ENCODE results near the gene NRAS.
A peak's percentile ranks its signal among the peaks of the same experiment; 100 is the strongest.

Gene NRAS

GRCh38 chr1:114671011-114671938 lies 45.3 kb downstream of the NRAS start:
- peak overlapping the region; percentile 83 for H3K4me3 Mint-ChIP-seq

GRCh38 chr1:114670083-114671010 lies 46.2 kb downstream of the NRAS start:
- Mint-ChIP-seq H3K4me3 (peak overlapping the region; percentile 83), H3K9me3 (no peaks in the 10 kb centered on the region), H3K27ac (peak overlapping the region; percentile 18), H3K4me1 (no peaks in the 10 kb centered on the region), H3K36me3 (no peaks in the 10 kb centered on the region)
- peak; percentile 98 for ATAC-seq
- peak; percentile 74 to 90 for DNase-seq (ENCODE audit: low spot score in 2 of 2)

More at GRCh38 chr1:114671011-114671938, 45.3 kb downstream of the NRAS start:
- H3K9me3 Mint-ChIP-seq = no peaks in the 10 kb centered on the region
- no peaks in the 10 kb centered on the region for H3K4me1 Mint-ChIP-seq
- ATAC-seq (no peak), DNase-seq (ENCODE audit: low spot score in 2 of 2) (no peak)
- no peaks in the 10 kb centered on the region for H3K36me3 Mint-ChIP-seq
- H3K27ac Mint-ChIP-seq = no peak overlapping the region

GRCh38 chr1:114669562-114670082 lies 46.9 kb downstream of the NRAS start, which contains the start of gene DENND2C:
TSS of gene DENND2C (minus strand) at chr1:114670049. CDS start at chr1:114625984, 44,065 bp downstream.
- Mint-ChIP-seq H3K27ac (peak within 1 kb of the TSS; percentile 18), H3K4me3 (peak within 1 kb of the TSS; percentile 83), H3K9me3 (no peaks in the 10 kb centered on the region), H3K36me3 (no peaks in the 10 kb centered on the region), H3K4me1 (no peaks in the 10 kb centered on the region)
- ATAC-seq = peak; percentile 84
- no peak for DNase-seq (ENCODE audit: low spot score in 2 of 2)

- ATAC-seq = no peak
- no peak for DNase-seq (ENCODE audit: low spot score in 2 of 2)
Measured at GRCh38 chr1:114668784-114669561, 47.6 kb downstream of the NRAS start.

GRCh38 chr1:114668373-114668772 lies 48.2 kb downstream of the NRAS start:
- no peak for ATAC-seq
- Mint-ChIP-seq H3K4me3 (no peak overlapping the region), H3K27ac (no peak overlapping the region), H3K9me3 (no peaks in the 10 kb centered on the region), H3K36me3 (no peaks in the 10 kb centered on the region), H3K4me1 (no peaks in the 10 kb centered on the region)
- DNase-seq (ENCODE audit: low spot score in 2 of 2) = no peak

More at GRCh38 chr1:114668784-114669561, 47.6 kb downstream of the NRAS start:
- H3K4me3 Mint-ChIP-seq = peak overlapping the region; percentile 83
- H3K36me3 Mint-ChIP-seq = no peaks in the 10 kb centered on the region
- H3K9me3 Mint-ChIP-seq = no peaks in the 10 kb centered on the region
- no peaks in the 10 kb centered on the region for H3K4me1 Mint-ChIP-seq
- H3K27ac Mint-ChIP-seq = no peak overlapping the region

GRCh38 chr1:114666954-114667353 lies 49.6 kb downstream of the NRAS start:
- H3K36me3 Mint-ChIP-seq = no peaks in the 10 kb centered on the region
- DNase-seq (ENCODE audit: low spot score in 2 of 2) (no peak), ATAC-seq (no peak)
- H3K4me1 Mint-ChIP-seq = no peaks in the 10 kb centered on the region
- H3K9me3 Mint-ChIP-seq = no peaks in the 10 kb centered on the region
- no peak overlapping the region for H3K27ac Mint-ChIP-seq
- H3K4me3 Mint-ChIP-seq = no peak overlapping the region

- no peak for ATAC-seq
- no peaks in the 10 kb centered on the region for H3K4me1 Mint-ChIP-seq
- no peaks in the 10 kb centered on the region for H3K36me3 Mint-ChIP-seq
- H3K27ac Mint-ChIP-seq = no peak overlapping the region
- DNase-seq (ENCODE audit: low spot score in 2 of 2) = no peak
- no peaks in the 10 kb centered on the region for H3K9me3 Mint-ChIP-seq
- H3K4me3 Mint-ChIP-seq = no peak overlapping the region
Measured at GRCh38 chr1:114660238-114660637, 56.3 kb downstream of the NRAS start.
